ENCODE data around the gene SLC66A2. TPM values are rescaled to one million over a fixed set of nuclear protein-coding genes. Genes with fewer than 3 reads are reported as not detected.

Gene SLC66A2
- total and polyA plus RNA-seq, 7 donors = 27.3 to 59.4 (median 33.2) TPM

DNA sequence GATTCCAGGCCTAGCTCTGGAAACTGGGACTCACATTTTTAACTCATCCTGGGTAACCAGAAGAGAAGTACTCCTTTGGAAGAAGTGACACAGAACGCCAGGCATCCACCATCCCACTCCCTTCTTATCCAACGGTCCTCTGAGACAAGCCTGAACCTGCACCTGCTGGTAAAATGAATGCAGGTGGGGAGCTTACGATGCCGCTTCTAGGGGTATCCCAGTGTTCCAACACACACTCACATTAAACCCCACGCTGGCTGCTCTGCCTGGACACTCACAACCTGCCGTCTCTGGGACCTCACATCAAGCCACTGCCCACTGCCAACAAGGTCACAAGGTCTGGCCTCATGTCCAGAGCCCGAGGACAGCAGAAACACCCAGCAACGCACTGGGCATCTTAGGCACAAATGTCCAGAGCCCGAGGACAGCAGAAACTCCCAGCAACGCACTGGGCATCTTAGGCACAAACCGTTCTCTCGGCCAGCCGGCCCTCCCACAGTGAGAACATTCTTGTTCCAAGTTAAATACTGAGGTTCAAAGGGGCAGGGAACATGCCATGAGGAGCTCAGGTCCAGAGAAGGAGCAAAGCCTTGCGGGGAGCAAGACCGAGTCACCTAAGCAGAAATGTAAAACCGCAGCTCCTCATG is 9.9 kb downstream of the SLC66A2 start:
- 68 to 93% methylated on average over 16 of the region's 16 CpGs for WGBS, 2 donors
- intact Hi-C loops (cut with DNase I) = no loop called here
- no peak for TF ChIP-seq POLR2AphosphoS5 (IDR thresholded peaks at IDR 0.05)
- TF ChIP-seq, protein P1, sequence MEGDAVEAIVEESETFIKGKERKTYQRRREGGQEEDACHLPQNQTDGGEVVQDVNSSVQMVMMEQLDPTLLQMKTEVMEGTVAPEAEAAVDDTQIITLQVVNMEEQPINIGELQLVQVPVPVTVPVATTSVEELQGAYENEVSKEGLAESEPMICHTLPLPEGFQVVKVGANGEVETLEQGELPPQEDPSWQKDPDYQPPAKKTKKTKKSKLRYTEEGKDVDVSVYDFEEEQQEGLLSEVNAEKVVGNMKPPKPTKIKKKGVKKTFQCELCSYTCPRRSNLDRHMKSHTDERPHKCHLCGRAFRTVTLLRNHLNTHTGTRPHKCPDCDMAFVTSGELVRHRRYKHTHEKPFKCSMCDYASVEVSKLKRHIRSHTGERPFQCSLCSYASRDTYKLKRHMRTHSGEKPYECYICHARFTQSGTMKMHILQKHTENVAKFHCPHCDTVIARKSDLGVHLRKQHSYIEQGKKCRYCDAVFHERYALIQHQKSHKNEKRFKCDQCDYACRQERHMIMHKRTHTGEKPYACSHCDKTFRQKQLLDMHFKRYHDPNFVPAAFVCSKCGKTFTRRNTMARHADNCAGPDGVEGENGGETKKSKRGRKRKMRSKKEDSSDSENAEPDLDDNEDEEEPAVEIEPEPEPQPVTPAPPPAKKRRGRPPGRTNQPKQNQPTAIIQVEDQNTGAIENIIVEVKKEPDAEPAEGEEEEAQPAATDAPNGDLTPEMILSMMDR (IDR thresholded peaks at IDR 0.05) = no peak
- no peak for TF ChIP-seq POLR2A (IDR thresholded peaks at IDR 0.05)
- TF ChIP-seq EP300 (IDR thresholded peaks at IDR 0.05) = no peak
- H3K27me3 ChIP-seq = no peaks in the 10 kb centered on the region
- peaks cover 0 to 23% (median 14%) of the 10 kb centered on the region in 4 donors for H3K4me1 ChIP-seq
- H3K9me3 ChIP-seq = no peaks in the 10 kb centered on the region
- no peak overlapping the region for H3K4me3 ChIP-seq
- no peak overlapping the region for H3K27ac ChIP-seq
- DNase-seq = peak; percentile 37
- peaks cover 4 to 50% (median 15%) of the 10 kb centered on the region in 4 donors for H3K36me3 ChIP-seq

DNA sequence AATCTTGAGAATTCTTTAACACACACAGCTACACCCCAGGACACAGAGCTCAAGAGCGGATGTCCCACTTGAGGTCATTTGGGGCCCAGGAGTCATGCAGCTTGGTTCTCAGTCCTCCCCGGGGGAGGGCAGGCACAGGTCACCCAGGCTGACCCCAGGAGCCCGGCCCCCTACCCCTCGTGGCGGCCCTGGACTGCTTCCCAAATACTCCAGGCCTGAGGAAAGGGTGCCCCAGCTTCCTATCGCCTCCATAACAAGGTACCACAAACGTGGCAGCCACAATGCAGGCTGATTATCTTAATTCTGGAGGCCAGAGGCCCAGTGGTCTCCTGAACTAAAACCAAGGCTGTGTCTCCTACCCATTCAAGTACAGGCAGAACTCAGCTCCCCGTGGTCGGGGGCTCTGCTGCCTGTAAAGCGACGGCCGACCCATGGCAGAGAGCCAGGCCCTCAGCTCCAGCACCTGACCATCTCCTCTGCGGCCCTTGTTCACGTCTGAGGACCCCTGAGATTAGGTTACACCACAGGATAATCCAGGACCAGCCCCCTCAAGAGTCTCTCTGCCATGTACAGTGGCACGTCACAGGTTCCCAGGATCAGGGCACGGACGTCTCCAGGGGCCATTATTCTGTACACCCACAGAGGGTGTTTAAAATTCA is 10.5 kb downstream of the SLC66A2 start:
- H3K27ac ChIP-seq = no peak overlapping the region
- TF ChIP-seq, protein P1 (IDR thresholded peaks at IDR 0.05) = no peak
- TF ChIP-seq POLR2AphosphoS5 (IDR thresholded peaks at IDR 0.05) = no peak
- TF ChIP-seq EP300 (IDR thresholded peaks at IDR 0.05) = no peak
- TF ChIP-seq POLR2A (IDR thresholded peaks at IDR 0.05) = no peak
- H3K27me3 ChIP-seq = no peaks in the 10 kb centered on the region
- peak; percentile 50 for DNase-seq
- peaks cover 4 to 49% (median 15%) of the 10 kb centered on the region in 4 donors for H3K36me3 ChIP-seq
- 85 to 92% methylated on average over 17 of the region's 17 CpGs for WGBS, 2 donors
- H3K9me3 ChIP-seq = no peaks in the 10 kb centered on the region
- H3K4me1 ChIP-seq = peaks cover 0 to 23% (median 14%) of the 10 kb centered on the region in 4 donors
- intact Hi-C loops (cut with DNase I) = no loop called here
- no peak overlapping the region for H3K4me3 ChIP-seq

- peak; percentile 20 for DNase-seq
- Histone ChIP-seq H3K36me3 (peaks cover 4 to 55% (median 19%) of the 10 kb centered on the region in 4 donors), H3K9me3 (no peaks in the 10 kb centered on the region), H3K4me3 (no peak overlapping the region), H3K27ac (no peak overlapping the region), H3K4me1 (peaks cover 0 to 17% (median 10%) of the 10 kb centered on the region in 4 donors), H3K27me3 (no peaks in the 10 kb centered on the region)
- TF ChIP-seq POLR2A (IDR thresholded peaks at IDR 0.05) (no peak), POLR2AphosphoS5 (IDR thresholded peaks at IDR 0.05) (no peak)
- WGBS, 2 donors = 63 to 91% methylated on average over 18 of the region's 18 CpGs
- intact Hi-C loops (cut with DNase I) = no loop called here
Observed at GRCh38 chr18:79940126-79940813, 11.2 kb downstream of the SLC66A2 start.

- DNase-seq = peak; percentile 12
- Histone ChIP-seq H3K27me3 (no peaks in the 10 kb centered on the region), H3K36me3 (peaks cover 4 to 65% (median 20%) of the 10 kb centered on the region in 4 donors), H3K4me3 (no peak overlapping the region), H3K9me3 (no peaks in the 10 kb centered on the region), H3K4me1 (peaks cover 0 to 6% (median 1%) of the 10 kb centered on the region in 4 donors), H3K27ac (peak overlapping the region in 1 of 4 donors; percentile 42)
- intact Hi-C loops (cut with DNase I) = no loop called here
- TF ChIP-seq POLR2A (IDR thresholded peaks at IDR 0.05) (no peak), EP300 (IDR thresholded peaks at IDR 0.05) (no peak), POLR2AphosphoS5 (IDR thresholded peaks at IDR 0.05) (no peak)
- TF ChIP-seq, protein P1 (IDR thresholded peaks at IDR 0.05) = no peak
- 43 to 72% methylated on average over 5 of the region's 5 CpGs for WGBS, 2 donors
Observed at GRCh38 chr18:79939096-79939495, 12.4 kb downstream of the SLC66A2 start.

- peak; percentile 14 for DNase-seq
- Histone ChIP-seq H3K36me3 (peaks cover 4 to 65% (median 20%) of the 10 kb centered on the region in 4 donors), H3K4me1 (peaks cover 0 to 3% (median 0%) of the 10 kb centered on the region in 4 donors)
Observed at GRCh38 chr18:79938196-79938595, 13.3 kb downstream of the SLC66A2 start.

More at GRCh38 chr18:79938196-79938595, 13.3 kb downstream of the SLC66A2 start:
- Histone ChIP-seq H3K27me3 (no peaks in the 10 kb centered on the region), H3K9me3 (no peaks in the 10 kb centered on the region), H3K4me3 (no peak overlapping the region), H3K27ac (no peak overlapping the region)
- 35 to 84% methylated on average over 9 of the region's 9 CpGs for WGBS, 2 donors
- intact Hi-C loops (cut with DNase I) = no loop called here
- TF ChIP-seq POLR2AphosphoS5 (IDR thresholded peaks at IDR 0.05) = no peak
- TF ChIP-seq, protein P1 (IDR thresholded peaks at IDR 0.05) = no peak
- TF ChIP-seq POLR2A (IDR thresholded peaks at IDR 0.05) = no peak
- TF ChIP-seq EP300 (IDR thresholded peaks at IDR 0.05) = no peak

All from sigmoid colon (tissue), 7 donors.